Ishikawa (cell line): ENCODE data around the gene REV1.

ENCODE experiments used
- CEBPB ChIP-seq: IDR thresholded peaks from 2 replicates; pipeline ENCODE4 v1.6.1; 2012
- CREB1 ChIP-seq: IDR thresholded peaks from 2 replicates; pipeline ENCODE4 v1.6.1; 2012; ENCODE audit warnings: low read depth
- EGR1 ChIP-seq: IDR thresholded peaks from 2 replicates; pipeline ENCODE4 v1.6.1; 2012
- EP300 ChIP-seq: IDR thresholded peaks from 2 replicates; pipeline ENCODE4 v1.6.1; 2012; ENCODE audit warnings: borderline replicate concordance
- FOXM1 ChIP-seq: IDR thresholded peaks from 2 replicates; pipeline ENCODE4 v1.6.1; 2012; ENCODE audit warnings: low read depth, borderline replicate concordance
- NFIC ChIP-seq: IDR thresholded peaks from 2 replicates; pipeline ENCODE4 v1.6.1; 2012
- RAD21 ChIP-seq: IDR thresholded peaks from 2 replicates; pipeline ENCODE4 v1.6.1; 2012; ENCODE audit warnings: low read depth
- TAF1 ChIP-seq: IDR thresholded peaks from 2 replicates; pipeline ENCODE4 v1.6.1; 2012; ENCODE audit warnings: low read depth, mild to moderate bottlenecking
- TCF12 ChIP-seq: IDR thresholded peaks from 2 replicates; pipeline ENCODE4 v1.6.1; 2012; ENCODE audit warnings: low read depth
- TEAD4 ChIP-seq: IDR thresholded peaks from 2 replicates; pipeline ENCODE4 v1.6.1; 2012
- YY1 ChIP-seq: IDR thresholded peaks from 2 replicates; pipeline ENCODE4 v1.6.1; 2012; ENCODE audit warnings: low read depth
- ZBTB7A ChIP-seq: IDR thresholded peaks from 2 replicates; pipeline ENCODE4 v1.6.1; 2012; ENCODE audit warnings: low read depth
- TF ChIP-seq, protein P1 (sequence below): IDR thresholded peaks from 2 replicates; pipeline ENCODE4 v1.6.1; 2012
- TF ChIP-seq, protein P2 (sequence below): IDR thresholded peaks from 2 replicates; pipeline ENCODE4 v1.6.1; 2012; ENCODE audit warnings: low read depth, mild to moderate bottlenecking
- TF ChIP-seq, protein P3 (sequence below): IDR thresholded peaks from 2 replicates; pipeline ENCODE4 v1.6.1; 2012

Gene REV1

DNA sequence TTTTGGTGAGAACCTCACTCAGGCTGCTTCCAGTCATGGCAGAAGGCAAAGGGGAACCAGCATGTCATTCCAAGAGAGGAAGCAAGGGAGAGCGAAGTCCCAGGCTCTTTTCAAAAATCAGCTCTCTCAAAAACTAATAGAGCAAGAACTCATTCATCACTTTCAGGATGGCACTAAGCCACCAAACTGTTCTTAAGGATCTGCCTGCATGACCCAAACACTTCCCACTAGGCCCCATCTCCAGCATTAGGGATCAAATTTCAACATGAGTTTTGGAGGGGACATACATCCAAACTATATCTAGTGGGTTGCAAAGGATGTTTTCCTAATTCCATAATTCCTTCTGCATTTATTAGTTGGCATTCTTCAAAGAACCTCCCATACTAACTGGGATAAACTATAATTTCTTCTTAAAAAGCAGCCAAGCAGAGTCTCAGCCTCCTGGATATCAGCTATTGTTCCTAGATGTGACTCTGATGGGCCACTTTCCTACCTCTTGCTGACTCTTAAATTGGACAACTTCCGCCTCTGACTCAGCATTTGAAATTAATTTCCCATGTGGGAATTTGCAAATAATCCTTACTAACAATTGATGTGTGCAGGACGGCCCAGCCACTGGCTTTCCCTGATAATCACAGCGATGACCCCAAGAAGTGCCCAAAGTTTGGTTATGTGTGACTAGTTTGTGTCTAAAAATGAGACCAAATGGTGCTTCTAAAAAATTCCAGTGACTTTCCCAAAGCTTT, 5.5 kb upstream of the REV1 start:
- TF ChIP-seq, protein P1, sequence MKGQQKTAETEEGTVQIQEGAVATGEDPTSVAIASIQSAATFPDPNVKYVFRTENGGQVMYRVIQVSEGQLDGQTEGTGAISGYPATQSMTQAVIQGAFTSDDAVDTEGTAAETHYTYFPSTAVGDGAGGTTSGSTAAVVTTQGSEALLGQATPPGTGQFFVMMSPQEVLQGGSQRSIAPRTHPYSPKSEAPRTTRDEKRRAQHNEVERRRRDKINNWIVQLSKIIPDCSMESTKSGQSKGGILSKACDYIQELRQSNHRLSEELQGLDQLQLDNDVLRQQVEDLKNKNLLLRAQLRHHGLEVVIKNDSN: no peak

DNA sequence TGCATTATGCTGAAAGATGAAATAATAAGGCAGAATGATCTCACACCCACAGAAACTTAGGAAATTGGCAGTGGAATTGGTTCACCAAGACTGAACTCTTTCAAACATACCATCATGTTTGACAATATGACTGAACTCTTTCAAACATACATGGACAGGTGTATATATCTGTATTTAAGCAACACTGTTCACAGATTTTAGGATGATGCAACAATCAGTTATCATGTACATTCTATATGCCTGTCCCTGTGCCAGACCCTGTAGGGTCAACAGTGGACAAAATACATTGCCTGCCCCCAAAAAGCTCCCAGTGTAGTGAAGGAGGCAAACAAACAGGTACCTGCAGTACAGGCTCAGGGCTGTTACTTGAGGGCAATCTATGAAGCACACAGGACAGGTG, 2.9 kb upstream of the REV1 start:
- TF ChIP-seq EP300 (no peak), ZBTB7A (no peak), YY1 (no peak), EGR1 (no peak), FOXM1 (no peak)
- TF ChIP-seq, protein P2, sequence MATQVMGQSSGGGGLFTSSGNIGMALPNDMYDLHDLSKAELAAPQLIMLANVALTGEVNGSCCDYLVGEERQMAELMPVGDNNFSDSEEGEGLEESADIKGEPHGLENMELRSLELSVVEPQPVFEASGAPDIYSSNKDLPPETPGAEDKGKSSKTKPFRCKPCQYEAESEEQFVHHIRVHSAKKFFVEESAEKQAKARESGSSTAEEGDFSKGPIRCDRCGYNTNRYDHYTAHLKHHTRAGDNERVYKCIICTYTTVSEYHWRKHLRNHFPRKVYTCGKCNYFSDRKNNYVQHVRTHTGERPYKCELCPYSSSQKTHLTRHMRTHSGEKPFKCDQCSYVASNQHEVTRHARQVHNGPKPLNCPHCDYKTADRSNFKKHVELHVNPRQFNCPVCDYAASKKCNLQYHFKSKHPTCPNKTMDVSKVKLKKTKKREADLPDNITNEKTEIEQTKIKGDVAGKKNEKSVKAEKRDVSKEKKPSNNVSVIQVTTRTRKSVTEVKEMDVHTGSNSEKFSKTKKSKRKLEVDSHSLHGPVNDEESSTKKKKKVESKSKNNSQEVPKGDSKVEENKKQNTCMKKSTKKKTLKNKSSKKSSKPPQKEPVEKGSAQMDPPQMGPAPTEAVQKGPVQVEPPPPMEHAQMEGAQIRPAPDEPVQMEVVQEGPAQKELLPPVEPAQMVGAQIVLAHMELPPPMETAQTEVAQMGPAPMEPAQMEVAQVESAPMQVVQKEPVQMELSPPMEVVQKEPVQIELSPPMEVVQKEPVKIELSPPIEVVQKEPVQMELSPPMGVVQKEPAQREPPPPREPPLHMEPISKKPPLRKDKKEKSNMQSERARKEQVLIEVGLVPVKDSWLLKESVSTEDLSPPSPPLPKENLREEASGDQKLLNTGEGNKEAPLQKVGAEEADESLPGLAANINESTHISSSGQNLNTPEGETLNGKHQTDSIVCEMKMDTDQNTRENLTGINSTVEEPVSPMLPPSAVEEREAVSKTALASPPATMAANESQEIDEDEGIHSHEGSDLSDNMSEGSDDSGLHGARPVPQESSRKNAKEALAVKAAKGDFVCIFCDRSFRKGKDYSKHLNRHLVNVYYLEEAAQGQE: no peak

DNA sequence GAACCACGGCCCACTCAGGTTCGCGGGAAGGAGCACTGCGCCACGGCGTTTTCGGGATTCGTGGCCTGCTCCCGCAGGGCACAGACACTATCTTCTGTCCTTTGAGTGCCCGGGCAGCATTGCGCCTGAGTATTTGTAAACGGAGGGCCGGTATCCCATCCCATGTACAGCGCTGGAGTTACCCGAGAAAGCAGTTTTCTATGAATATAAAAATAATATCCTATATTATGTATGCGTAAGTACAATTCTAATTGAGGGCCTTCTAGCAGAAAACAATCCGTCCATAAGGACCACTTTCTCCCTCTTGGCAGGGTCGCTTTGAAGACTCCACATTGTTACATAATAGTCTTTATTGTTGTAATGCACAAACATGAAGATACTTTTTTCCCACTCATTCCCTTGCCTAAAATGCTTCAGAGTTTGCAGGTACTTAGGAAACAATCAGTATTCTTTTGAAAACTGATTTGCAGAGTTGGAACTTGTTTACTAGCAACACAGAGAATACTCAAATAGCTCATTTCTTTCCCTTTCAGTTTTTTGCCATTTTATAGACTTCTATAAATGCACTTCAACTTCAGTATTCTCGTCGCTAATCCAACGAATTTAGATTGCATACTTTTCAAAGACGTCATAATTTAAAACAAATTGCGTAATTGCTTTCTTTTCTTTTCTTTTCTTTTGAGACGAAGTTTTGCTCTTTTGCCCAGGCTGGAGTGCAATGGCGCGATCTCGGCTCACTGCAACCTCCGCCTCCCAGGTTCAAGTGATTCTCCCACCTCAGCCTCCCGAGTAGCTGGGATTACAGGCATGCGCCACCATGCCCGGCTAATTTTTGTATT, 1.0 kb upstream of the REV1 start:
- TF ChIP-seq YY1 (no peak), EGR1 (no peak), NFIC (no peak), EP300 (no peak), FOXM1 (no peak), CEBPB (no peak), CREB1 (no peak), TEAD4 (no peak), TAF1 (no peak)
- TF ChIP-seq, protein P3, sequence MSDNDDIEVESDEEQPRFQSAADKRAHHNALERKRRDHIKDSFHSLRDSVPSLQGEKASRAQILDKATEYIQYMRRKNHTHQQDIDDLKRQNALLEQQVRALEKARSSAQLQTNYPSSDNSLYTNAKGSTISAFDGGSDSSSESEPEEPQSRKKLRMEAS: no peak
- TF ChIP-seq, protein P1: no peak

DNA sequence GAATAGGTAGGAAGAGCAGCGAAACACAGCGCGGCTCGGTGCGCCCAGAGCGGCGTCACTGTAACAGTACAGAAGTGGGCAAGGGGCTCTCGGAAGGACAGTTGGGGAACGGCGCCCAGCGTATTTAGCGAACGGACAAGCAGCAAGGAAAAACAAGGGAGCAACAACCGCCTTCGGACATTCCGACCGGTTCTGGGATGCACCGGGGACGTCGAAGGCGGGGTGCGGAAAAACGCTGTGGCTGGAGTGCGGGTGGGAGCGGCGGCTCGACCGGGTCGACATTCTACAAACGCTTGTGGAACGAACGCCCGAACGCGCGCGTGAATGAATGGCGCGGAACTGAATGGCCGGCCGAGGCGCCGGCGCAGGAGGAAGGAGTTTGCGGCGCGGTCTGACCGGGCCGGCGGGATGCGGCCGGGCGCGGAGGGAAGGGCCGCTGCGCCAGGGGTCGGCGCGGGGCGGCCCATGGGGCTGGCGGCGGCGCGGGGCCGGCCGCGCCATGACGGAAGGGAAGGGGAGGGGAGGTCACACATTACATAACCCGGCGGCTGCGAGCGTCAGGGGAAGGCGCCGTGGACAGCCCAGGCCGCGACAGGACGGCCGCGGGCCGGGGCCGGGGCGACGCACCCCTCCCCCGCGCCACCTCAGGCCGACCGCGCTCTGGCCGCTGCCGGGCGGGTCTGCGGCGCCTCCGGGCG, 605 bp downstream of the REV1 start:
- TF ChIP-seq YY1 (0 out of 2 replicates have a peak, but pooled peaks have one; percentile 53), RAD21 (no peak), TAF1 (peak; percentile 36; the same call in 1 of the 2 replicates)
- TF ChIP-seq, protein P3: peak; percentile 33; the same call in 1 of the 2 replicates

DNA sequence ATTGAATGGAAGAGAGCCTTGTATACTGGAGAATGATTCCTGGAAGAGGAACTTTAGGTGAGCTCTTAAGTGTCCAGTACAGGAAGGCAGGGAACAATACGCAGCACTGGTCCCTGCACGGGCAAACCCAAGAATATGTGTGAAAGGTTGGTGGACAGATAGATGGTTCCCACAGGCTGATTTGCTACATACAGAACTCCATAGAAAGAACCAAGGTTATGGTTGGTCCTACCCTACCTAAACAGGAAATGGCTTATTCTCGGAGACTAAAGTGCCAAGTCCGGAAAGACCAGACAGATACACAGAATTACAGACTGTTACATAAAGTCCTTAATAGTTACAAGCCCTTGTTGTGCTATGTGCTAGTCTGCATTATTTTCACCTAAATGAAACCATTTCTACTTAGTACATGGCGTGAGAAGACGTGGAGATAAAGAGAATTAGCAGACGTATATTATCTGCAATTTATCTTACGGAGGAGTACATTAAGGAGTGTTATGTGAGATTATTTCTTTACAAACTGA, 1.2 kb downstream of the REV1 start:
- TF ChIP-seq, protein P2: no peak
- no peak for TF ChIP-seq CREB1
- TF ChIP-seq NFIC: no peak
- no peak for TF ChIP-seq EP300
- no peak for TF ChIP-seq TCF12

DNA sequence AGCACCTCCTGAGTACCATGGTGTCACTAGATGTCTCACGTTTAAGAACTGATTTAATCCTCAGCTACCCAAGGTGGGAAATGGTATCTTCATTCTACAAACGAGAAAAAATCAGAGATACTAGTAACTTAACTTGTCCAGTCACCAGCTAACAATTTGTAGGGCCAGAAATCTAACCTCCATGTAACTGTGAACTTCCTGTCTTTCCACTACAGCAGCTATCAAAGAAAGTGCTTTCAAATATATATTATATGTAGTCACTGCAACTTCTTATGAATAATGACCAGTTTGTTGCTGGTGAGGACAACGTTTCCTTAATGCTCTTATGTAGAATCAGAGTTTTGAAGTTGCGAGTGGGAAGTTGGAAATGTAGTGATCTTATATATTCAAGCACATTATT, 1.9 kb downstream of the REV1 start:
- TF ChIP-seq, protein P3: no peak
- no peak for TF ChIP-seq RAD21
- TF ChIP-seq TEAD4: no peak
- TF ChIP-seq TAF1: no peak
- TF ChIP-seq EP300: no peak
- TF ChIP-seq TCF12: no peak
- TF ChIP-seq FOXM1: no peak
- TF ChIP-seq EGR1: no peak
- no peak for TF ChIP-seq CREB1
- no peak for TF ChIP-seq CEBPB
- TF ChIP-seq, protein P2: no peak
- TF ChIP-seq, protein P1: no peak
- no peak for TF ChIP-seq NFIC
- TF ChIP-seq ZBTB7A: no peak
- TF ChIP-seq YY1: no peak
